Liver (tissue), 9 donors: Measurements from ENCODE around the gene SNAPC4. TPM values are rescaled to one million over a fixed set of nuclear protein-coding genes. Genes with fewer than 3 reads are reported as not detected.

Experiments used
- DNase-seq: peaks from one replicate; pipeline ENCODE4 v3.0.0-alpha.2; 2017; ENCODE audit warnings: low spot score
- H3K27ac ChIP-seq, 2 donors: one replicate each; pipeline ENCODE4 v1.7.0; 2013; ENCODE audit warnings: inconsistent platforms in 2 of 2, low read length in 2 of 2, control low read depth in 1 of 2, low read depth in 1 of 2, mild to moderate bottlenecking in 1 of 2
- H3K27me3 ChIP-seq, 4 donors: one replicate each; pipeline versions ENCODE4 v1.6.1 to v1.7.0; 2013; ENCODE audit warnings: low read length in 3 of 4, inconsistent platforms in 1 of 4, mild to moderate bottlenecking in 1 of 4, moderate library complexity in 1 of 4; ENCODE audit not compliant: control insufficient read depth in 4 of 4, insufficient read depth in 4 of 4
- H3K36me3 ChIP-seq, 4 donors: one replicate each; pipeline versions ENCODE4 v1.6.1 to v1.7.0; 2013; ENCODE audit warnings: low read length in 3 of 4, mild to moderate bottlenecking in 3 of 4, low read depth in 1 of 4, moderate library complexity in 1 of 4; ENCODE audit not compliant: control insufficient read depth in 4 of 4, insufficient read depth in 3 of 4
- H3K4me1 ChIP-seq, 4 donors: one replicate each; pipeline versions ENCODE4 v1.6.1 to v1.7.0; 2013; ENCODE audit warnings: low read length in 3 of 4, mild to moderate bottlenecking in 3 of 4, moderate library complexity in 1 of 4; ENCODE audit not compliant: control insufficient read depth in 4 of 4, insufficient read depth in 4 of 4
- H3K4me3 ChIP-seq, 3 donors: one replicate each; pipeline versions ENCODE4 v1.6.1 to v1.7.0; 2013; ENCODE audit warnings: low read length in 3 of 3, control low read depth in 1 of 3, low read depth in 1 of 3, mild to moderate bottlenecking in 1 of 3
- H3K9ac ChIP-seq, 2 donors: one replicate each; pipeline ENCODE4 v1.7.0; 2013; ENCODE audit warnings: low read length in 2 of 2, mild to moderate bottlenecking in 2 of 2, moderate library complexity in 2 of 2, control low read depth in 1 of 2, low read depth in 1 of 2
- H3K9me3 ChIP-seq, 4 donors: one replicate each; pipeline versions ENCODE4 v1.6.1 to v1.7.0; 2013; ENCODE audit warnings: low read length in 3 of 4; ENCODE audit not compliant: control insufficient read depth in 4 of 4
- ATF3 ChIP-seq: IDR thresholded peaks from 2 replicates; pipeline ENCODE4 v1.6.1; 2016; ENCODE audit warnings: antibody characterized with exemption
- CTCF ChIP-seq: fragments of 150-350 bp; IDR thresholded peaks from 2 replicates; pipeline ENCODE4 v1.5.1; 2017; ENCODE audit warnings: improper control_type of control experiment, low read depth, low read length; ENCODE audit not compliant: missing input control
- EGR1 ChIP-seq, 2 donors: IDR thresholded peaks; 2 replicates each; pipeline ENCODE4 v1.6.1; 2016 to 2018; ENCODE audit warnings: antibody characterized with exemption in 2 of 2, low read depth in 2 of 2
- FOXA1 ChIP-seq: IDR thresholded peaks from 2 replicates; pipeline ENCODE4 v1.6.1; 2016; ENCODE audit warnings: antibody characterized with exemption
- FOXA2 ChIP-seq: IDR thresholded peaks from 2 replicates; pipeline ENCODE4 v1.6.1; 2016; ENCODE audit warnings: antibody characterized with exemption
- GABPA ChIP-seq, 2 donors: IDR thresholded peaks in 1 of 2; conservative IDR thresholded peaks in 1 of 2; 2 replicates each; pipeline ENCODE4 v1.6.1; 2016; ENCODE audit warnings: antibody characterized with exemption in 2 of 2, mild to moderate bottlenecking in 1 of 2, moderate library complexity in 1 of 2
- HNF4A ChIP-seq, 2 donors: conservative IDR thresholded peaks; 2 replicates each; pipeline ENCODE4 v1.6.1; 2016; ENCODE audit warnings: antibody characterized with exemption in 2 of 2, mild to moderate bottlenecking in 2 of 2
- HNF4G ChIP-seq: IDR thresholded peaks from 2 replicates; pipeline ENCODE4 v1.6.1; 2016; ENCODE audit warnings: antibody characterized with exemption
- JUND ChIP-seq, 2 donors: IDR thresholded peaks; 2 replicates each; pipeline ENCODE4 v1.6.1; 2016; ENCODE audit warnings: antibody characterized with exemption in 2 of 2
- MAX ChIP-seq: IDR thresholded peaks from 2 replicates; pipeline ENCODE4 v1.6.1; 2016; ENCODE audit warnings: antibody characterized with exemption
- NR2F2 ChIP-seq: IDR thresholded peaks from 2 replicates; pipeline ENCODE4 v1.6.1; 2016; ENCODE audit warnings: antibody characterized with exemption
- RAD21 ChIP-seq, 2 donors: IDR thresholded peaks; 2 replicates each; pipeline ENCODE4 v1.6.1; 2016; ENCODE audit warnings: antibody characterized with exemption in 2 of 2, mild to moderate bottlenecking in 2 of 2
- REST ChIP-seq: IDR thresholded peaks from 2 replicates; pipeline ENCODE4 v1.6.1; 2016; ENCODE audit warnings: antibody characterized with exemption, mild to moderate bottlenecking
- SP1 ChIP-seq: IDR thresholded peaks from 2 replicates; pipeline ENCODE4 v1.6.1; 2018; ENCODE audit warnings: antibody characterized with exemption, mild to moderate bottlenecking
- TAF1 ChIP-seq: conservative IDR thresholded peaks from 2 replicates; pipeline ENCODE4 v1.6.1; 2016; ENCODE audit warnings: antibody characterized with exemption, mild to moderate bottlenecking
- YY1 ChIP-seq: IDR thresholded peaks from 2 replicates; pipeline ENCODE4 v1.6.1; 2016; ENCODE audit warnings: antibody characterized with exemption, mild to moderate bottlenecking
- ZBTB33 ChIP-seq: IDR thresholded peaks from 2 replicates; pipeline ENCODE4 v1.6.1; 2016; ENCODE audit warnings: antibody characterized with exemption
- whole genome bisulfite sequencing: extraction: QIAGEN DNeasy Blood & Tissue Kit; methylation state at CpG from one replicate; pipeline ENCODE4 v1.1.7; 2013; 5-methylcytosine and 5-hydroxymethylcytosine counted together
- polyA plus RNA-seq, 2 donors: library from polyadenylated mRNA; stranded (reverse) in 1 of 2; unstranded in 1 of 2; fragments of 200-250 nt in 1 of 2; fragments of >200 nt in 1 of 2; fragmentation: Nextera tagmentation in 1 of 2; extraction: Ambion mirVana in 1 of 2; gene quantifications; one replicate each; pipeline versions ENCODE4 v1.2.1 to v1.2.3, GENCODE V29; 2013 to 2015
- total RNA-seq, 2 donors: library from RNA; depleted of rRNA; stranded (reverse); fragments of >200 nt; gene quantifications; one replicate each; pipeline ENCODE4 v1.2.3, GENCODE V29; 2014
- donor health status: healthy.
- donor health status: healthy.
- donor health status: healthy.
- donor health status: healthy.
- donor health status: healthy.

SNAPC4 gene
- total and polyA plus RNA-seq, 4 donors = 0.75 to 4.2 (median 3.1) TPM

- H3K4me3 ChIP-seq = no peak overlapping the region
- WGBS = 83% methylated on average over 13 of the region's 13 CpGs
- no peak overlapping the region for H3K9ac ChIP-seq
- no peak for DNase-seq
- no peaks in the 10 kb centered on the region for H3K9me3 ChIP-seq
- peaks cover 0 to 5% (median 1%) of the 10 kb centered on the region in 4 donors for H3K4me1 ChIP-seq
- TF ChIP-seq ATF3 (no peak), SP1 (no peak), HNF4G (no peak), HNF4A (conservative IDR thresholded peaks at IDR 0.05) (no peak), FOXA1 (no peak), JUND (IDR thresholded peaks at IDR 0.05) (no peak), GABPA (IDR thresholded peaks at IDR 0.05 in 1 of 2, conservative IDR thresholded peaks at IDR 0.05 in 1 of 2) (no peak), EGR1 (IDR thresholded peaks at IDR 0.05; ENCODE audit: low read depth in 2 of 2) (no peak), ZBTB33 (no peak), CTCF (no peak), FOXA2 (no peak), TAF1 (no peak)
- H3K36me3 ChIP-seq = no peaks in the 10 kb centered on the region
- H3K27ac ChIP-seq = no peak overlapping the region
- no peaks in the 10 kb centered on the region for H3K27me3 ChIP-seq
Observed at GRCh38 chr9:136353757-136354488, 46.0 kb downstream of the SNAPC4 start.

- H3K27ac ChIP-seq = no peak overlapping the region
Observed at GRCh38 chr9:136353088-136353487, 46.9 kb downstream of the SNAPC4 start.

More at GRCh38 chr9:136353088-136353487, 46.9 kb downstream of the SNAPC4 start:
- 82% methylated on average over 11 of the region's 11 CpGs for WGBS
- no peaks in the 10 kb centered on the region for H3K9me3 ChIP-seq
- no peak overlapping the region for H3K4me3 ChIP-seq
- TF ChIP-seq MAX = no peak
- no peak for TF ChIP-seq RAD21 (IDR thresholded peaks at IDR 0.05)
- TF ChIP-seq EGR1 (IDR thresholded peaks at IDR 0.05; ENCODE audit: low read depth in 2 of 2) = no peak
- no peak for TF ChIP-seq GABPA (IDR thresholded peaks at IDR 0.05 in 1 of 2, conservative IDR thresholded peaks at IDR 0.05 in 1 of 2)
- no peak for TF ChIP-seq FOXA2
- no peak for TF ChIP-seq ZBTB33
- no peak for TF ChIP-seq HNF4A (conservative IDR thresholded peaks at IDR 0.05)
- TF ChIP-seq ATF3 = no peak
- TF ChIP-seq YY1 = no peak
- TF ChIP-seq SP1 = no peak
- no peak for TF ChIP-seq REST
- TF ChIP-seq CTCF = no peak
- TF ChIP-seq TAF1 = no peak
- no peak for TF ChIP-seq NR2F2
- no peak for TF ChIP-seq JUND (IDR thresholded peaks at IDR 0.05)
- no peak for TF ChIP-seq HNF4G
- no peaks in the 10 kb centered on the region for H3K27me3 ChIP-seq
- DNase-seq = no peak
- no peaks in the 10 kb centered on the region for H3K36me3 ChIP-seq
- H3K9ac ChIP-seq = no peak overlapping the region
- H3K4me1 ChIP-seq = peaks cover 0 to 5% (median 1%) of the 10 kb centered on the region in 4 donors
